ENCODE results near the gene STMP1.
A peak's percentile ranks its signal among the peaks of the same experiment; 100 is the strongest.
"Not testable (repeated sequence)": the region's sequence is repeated elsewhere in the genome, so short reads cannot be mapped to it uniquely, and the experiment has no call there.

Gene STMP1

DNA sequence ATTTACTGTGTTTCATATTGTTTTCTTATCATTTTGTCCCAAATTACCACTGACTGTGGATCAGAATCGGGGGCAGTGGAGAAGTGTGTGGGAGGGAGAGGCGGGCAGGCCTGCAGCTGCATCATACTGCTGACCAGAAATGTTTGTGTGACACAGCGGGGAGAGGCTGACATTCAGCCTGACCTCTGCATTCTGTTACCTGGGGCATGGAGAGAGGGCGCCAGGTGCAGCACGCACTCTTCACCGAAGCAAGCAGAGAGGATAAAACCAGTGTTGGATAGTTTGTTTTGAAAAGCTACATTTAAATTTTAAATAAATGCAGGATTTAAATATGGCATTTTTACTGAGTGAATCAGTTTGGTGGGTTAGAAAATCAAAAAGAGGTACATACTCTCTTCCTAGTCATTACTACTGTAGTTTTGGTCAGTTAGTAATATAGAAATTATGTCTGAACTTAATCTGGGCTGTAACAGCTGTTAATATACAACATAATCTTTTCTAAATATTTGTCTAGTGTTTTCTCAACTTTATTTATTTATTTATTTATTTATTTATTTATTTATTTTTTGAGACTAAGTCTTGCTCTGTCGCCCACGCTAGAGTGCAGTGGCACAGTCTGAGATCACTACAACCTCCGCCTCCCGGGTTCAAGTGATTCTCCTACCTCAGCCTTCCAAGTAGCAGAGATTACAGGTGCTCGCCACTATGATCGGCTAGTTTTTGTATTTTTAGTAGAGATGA lies 8.8 kb upstream of the STMP1 start:
- H3K4me1 Mint-ChIP-seq (ENCODE audit: low read depth): no peaks in the 10 kb centered on the region
- no peaks in the 10 kb centered on the region for H3K9me3 Mint-ChIP-seq
- no peak overlapping the region for H3K27ac Mint-ChIP-seq
- peaks cover 29% of the 10 kb centered on the region for H3K36me3 Mint-ChIP-seq (ENCODE audit: low read depth)
- H3K27me3 Mint-ChIP-seq: no peaks in the 10 kb centered on the region
- no peak overlapping the region for H3K4me3 Mint-ChIP-seq
- no peak for DNase-seq

DNA sequence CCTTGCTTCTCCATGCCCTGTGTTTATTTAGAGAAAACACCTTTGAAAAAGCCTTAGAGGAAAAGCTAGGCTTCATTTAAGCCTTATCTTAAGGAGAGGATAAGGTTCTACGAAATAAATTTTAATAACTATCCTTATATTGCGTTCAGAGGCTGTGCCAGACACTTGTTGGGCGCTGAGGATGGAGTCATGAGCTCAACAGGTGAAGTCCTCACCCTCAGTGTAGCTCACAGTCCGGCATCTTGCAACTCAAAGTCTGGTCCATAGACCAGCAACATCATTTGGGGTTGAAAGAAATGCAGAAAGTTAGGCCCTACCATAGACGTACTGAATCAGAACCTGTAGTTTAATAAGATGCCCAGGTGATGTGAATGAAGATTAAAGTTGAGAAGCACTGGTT lies 3.8 kb upstream of the STMP1 start:
- H3K4me1 Mint-ChIP-seq (ENCODE audit: low read depth): peaks cover 13% of the 10 kb centered on the region
- peaks cover 7% of the 10 kb centered on the region for H3K36me3 Mint-ChIP-seq (ENCODE audit: low read depth)
- H3K27ac Mint-ChIP-seq: no peak overlapping the region
- no peak for DNase-seq
- no peaks in the 10 kb centered on the region for H3K27me3 Mint-ChIP-seq
- H3K9me3 Mint-ChIP-seq: no peaks in the 10 kb centered on the region
- no peak overlapping the region for H3K4me3 Mint-ChIP-seq

DNA sequence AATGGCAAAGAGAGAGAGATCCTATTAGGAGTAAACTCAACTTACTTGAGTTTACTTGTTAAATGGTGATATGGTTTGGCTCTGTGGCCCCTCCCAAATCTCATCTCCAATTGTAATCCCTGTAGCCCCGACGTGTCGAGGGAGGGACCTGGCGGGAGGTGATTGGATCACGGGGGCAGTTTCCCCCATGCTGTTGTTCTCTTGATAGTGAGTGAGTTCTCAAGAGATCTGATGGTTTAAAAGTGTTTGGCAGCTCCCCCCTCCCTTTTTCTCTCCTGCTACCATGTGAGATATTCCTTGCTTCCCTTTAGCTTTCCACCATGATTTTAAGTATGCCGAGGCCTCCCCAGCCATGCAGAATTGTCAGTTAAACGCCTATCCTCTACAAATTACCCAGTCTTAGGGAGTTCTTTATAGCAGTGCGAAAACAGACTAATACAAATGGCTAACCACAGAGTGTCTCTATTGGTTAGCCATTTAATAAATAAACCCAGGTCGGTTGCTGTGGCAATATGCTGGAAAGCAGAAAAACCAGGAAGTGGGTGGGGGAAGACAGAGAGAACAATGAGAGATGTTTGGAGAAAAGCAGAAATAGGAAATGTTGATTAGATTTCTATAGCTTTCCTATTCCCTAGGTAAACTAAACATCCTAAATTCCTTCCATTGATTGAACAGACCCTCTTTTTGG lies 3.0 kb upstream of the STMP1 start:
- no peak overlapping the region for H3K27ac Mint-ChIP-seq
- no peaks in the 10 kb centered on the region for H3K9me3 Mint-ChIP-seq
- H3K27me3 Mint-ChIP-seq: no peaks in the 10 kb centered on the region
- peaks cover 12% of the 10 kb centered on the region for H3K36me3 Mint-ChIP-seq (ENCODE audit: low read depth)
- H3K4me3 Mint-ChIP-seq: no peak overlapping the region
- DNase-seq: no peak
- H3K4me1 Mint-ChIP-seq (ENCODE audit: low read depth): peaks cover 20% of the 10 kb centered on the region

DNA sequence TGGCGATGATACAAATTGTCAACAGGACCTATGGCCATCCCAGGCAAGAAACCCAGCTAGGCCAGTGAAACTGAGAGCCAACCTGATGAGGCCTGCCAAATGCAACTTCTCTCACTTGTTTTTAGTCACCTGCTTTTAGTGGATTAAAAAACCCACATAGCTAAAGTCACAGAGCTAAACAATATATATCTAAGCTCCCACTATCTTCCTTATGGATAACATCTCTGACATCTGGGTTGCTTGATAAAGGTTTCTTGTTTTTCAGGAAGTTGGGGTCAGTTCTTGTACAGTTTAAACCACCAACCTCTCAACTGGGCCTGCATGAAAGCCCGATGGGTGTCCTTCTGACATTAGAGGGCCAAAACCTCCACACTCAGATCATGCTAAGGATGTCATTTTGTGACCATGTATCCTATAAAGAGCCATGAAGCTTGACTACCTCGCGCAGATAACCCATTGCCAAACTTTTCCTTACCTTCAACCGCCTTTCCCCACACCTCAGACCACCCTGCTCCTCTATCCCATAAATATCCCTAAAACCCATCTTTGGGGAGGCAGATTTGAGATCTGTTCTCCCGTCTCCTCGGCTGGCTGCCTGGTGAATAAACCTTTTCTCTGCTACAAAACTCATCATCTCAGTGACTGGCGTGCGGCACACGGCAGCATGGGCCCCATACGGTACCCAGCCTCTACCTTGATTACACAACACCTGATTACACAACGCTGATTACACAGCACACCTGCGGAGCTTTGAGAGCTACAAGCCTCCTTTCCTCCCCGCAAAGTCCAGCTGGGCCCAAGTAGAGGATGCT lies 797 bp upstream of the STMP1 start:
- peak overlapping the region; percentile 99 for H3K27ac Mint-ChIP-seq

DNA sequence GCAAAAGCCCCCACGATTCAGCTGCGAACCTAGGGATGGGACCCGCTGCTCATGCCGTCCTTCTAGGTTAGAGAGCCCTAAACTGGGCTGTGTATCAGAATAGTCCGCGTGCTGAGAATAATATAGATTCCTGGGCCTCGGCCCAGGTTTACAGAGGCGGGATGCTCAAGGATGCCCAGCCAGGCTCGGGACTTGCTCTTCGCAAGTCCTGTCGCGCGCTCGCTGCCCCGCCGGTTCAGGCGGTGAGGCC lies 266 bp upstream of the STMP1 start:
- Mint-ChIP-seq H3K4me3 (peak overlapping the region; percentile 98), H3K4me1 (ENCODE audit: low read depth) (peaks cover 44% of the 10 kb centered on the region), H3K27ac (peak overlapping the region; percentile 99), H3K36me3 (ENCODE audit: low read depth) (peaks cover 23% of the 10 kb centered on the region), H3K27me3 (no peaks in the 10 kb centered on the region), H3K9me3 (no peaks in the 10 kb centered on the region)
- DNase-seq: no peak

More for the DNA sequence above, 797 bp upstream of the STMP1 start:
- H3K9me3 Mint-ChIP-seq: no peaks in the 10 kb centered on the region
- no peak for DNase-seq
- peak overlapping the region; percentile 98 for H3K4me3 Mint-ChIP-seq
- peaks cover 40% of the 10 kb centered on the region for H3K4me1 Mint-ChIP-seq (ENCODE audit: low read depth)
- H3K36me3 Mint-ChIP-seq (ENCODE audit: low read depth): peaks cover 19% of the 10 kb centered on the region
- no peaks in the 10 kb centered on the region for H3K27me3 Mint-ChIP-seq

DNA sequence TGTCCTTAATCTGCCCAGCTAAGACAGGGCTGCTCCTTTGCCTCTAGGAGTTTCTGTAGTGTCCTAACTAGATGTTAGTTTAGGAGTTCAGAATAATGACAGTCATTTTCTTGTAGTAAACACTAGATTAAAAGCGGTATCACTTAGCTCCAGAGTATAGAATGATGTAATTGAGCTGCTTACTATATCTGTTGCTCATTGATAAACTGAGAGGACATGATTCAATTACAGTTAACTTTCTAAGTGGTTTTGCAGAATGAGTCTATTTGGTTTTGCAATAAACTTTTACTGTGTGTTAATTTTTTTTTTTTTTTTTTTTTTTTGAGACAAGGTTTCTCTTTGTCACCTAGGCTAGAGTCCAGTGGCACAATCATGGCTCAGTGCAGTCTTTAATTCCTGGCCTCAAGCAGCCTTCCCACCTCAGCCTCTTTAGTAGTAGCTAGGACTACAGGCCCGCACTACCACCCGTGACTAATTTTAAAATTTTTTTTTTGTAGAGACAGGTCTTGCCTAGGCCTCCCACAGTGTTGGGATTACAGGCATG lies 1.8 kb downstream of the STMP1 start:
- Mint-ChIP-seq H3K27me3 (no peaks in the 10 kb centered on the region), H3K4me1 (ENCODE audit: low read depth) (peaks cover 58% of the 10 kb centered on the region), H3K9me3 (peaks cover 3% of the 10 kb centered on the region), H3K27ac (peak overlapping the region; percentile 99), H3K4me3 (peak overlapping the region; percentile 98), H3K36me3 (ENCODE audit: low read depth) (peaks cover 40% of the 10 kb centered on the region)
- DNase-seq: no peak

DNA sequence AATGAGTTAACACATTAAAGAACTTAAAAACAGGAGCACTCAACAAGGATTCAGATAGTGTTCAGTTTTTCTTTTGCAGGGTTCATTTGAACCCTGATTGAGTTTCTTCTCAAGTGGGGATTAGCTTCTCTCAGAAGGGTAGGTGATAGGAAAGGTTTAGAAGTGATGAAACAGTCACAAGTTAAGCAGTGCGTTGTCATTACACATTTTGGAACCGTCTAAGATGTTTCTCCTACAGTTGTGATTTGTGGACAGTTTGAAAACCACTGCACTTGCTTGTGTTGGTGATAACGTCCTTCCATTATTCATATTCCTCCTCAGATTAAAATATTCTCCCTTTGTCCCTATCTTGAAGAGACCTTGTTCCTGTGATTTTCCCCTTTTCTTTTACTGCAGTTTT lies 2.7 kb downstream of the STMP1 start:
- Mint-ChIP-seq H3K4me3 (peak overlapping the region; percentile 48), H3K9me3 (peaks cover 3% of the 10 kb centered on the region), H3K36me3 (ENCODE audit: low read depth) (peaks cover 44% of the 10 kb centered on the region), H3K27me3 (no peaks in the 10 kb centered on the region), H3K27ac (peak overlapping the region; percentile 33), H3K4me1 (ENCODE audit: low read depth) (peaks cover 65% of the 10 kb centered on the region)
- no peak for DNase-seq

DNA sequence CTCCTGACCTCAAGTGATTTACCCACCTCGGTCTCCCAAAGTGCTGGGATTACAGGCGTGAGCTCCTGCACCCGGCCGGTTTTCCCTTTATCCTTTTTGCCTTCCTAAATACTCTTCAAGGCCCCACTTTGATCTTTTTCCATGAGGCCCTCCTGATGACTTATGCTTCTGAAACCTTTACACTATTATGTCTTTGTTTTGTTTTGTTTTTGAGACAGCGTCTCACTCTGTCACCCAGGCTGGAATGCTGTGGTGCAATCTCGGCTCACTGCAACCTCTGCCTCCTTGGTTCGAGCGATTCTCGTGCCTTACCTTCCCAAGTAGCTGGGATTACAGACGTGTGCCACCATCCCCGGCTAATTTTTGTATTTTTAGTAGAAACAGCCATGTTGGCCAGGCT lies 3.8 kb downstream of the STMP1 start:
- H3K4me1 Mint-ChIP-seq (ENCODE audit: low read depth): peaks cover 72% of the 10 kb centered on the region
- H3K4me3 Mint-ChIP-seq: no peak overlapping the region
- DNase-seq: no peak
- H3K27me3 Mint-ChIP-seq: no peaks in the 10 kb centered on the region
- H3K9me3 Mint-ChIP-seq: peaks cover 3% of the 10 kb centered on the region
- peaks cover 44% of the 10 kb centered on the region for H3K36me3 Mint-ChIP-seq (ENCODE audit: low read depth)
- H3K27ac Mint-ChIP-seq: no peak overlapping the region

DNA sequence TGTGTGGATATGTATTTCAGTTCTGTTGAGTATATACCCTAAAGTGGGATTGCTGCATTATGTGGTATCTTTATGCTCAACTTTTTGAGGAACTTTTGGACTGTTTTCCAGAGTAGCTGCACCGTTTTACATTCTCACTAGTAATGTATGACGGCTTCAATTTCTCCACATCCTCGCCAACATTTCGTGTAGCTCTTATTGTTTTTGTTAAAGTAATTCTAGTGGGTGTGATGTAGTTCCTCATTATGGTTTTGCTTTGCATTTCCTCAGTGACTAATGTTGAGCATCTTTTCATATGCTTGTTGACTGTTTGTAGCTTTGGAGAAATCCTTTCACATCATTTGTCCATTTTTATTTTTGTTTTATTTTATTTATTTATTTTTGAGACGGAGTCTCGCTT lies 4.5 kb downstream of the STMP1 start:
- Mint-ChIP-seq H3K27ac (no peak overlapping the region), H3K4me3 (no peak overlapping the region), H3K27me3 (no peaks in the 10 kb centered on the region), H3K4me1 (ENCODE audit: low read depth) (peaks cover 71% of the 10 kb centered on the region), H3K36me3 (ENCODE audit: low read depth) (peaks cover 44% of the 10 kb centered on the region), H3K9me3 (peaks cover 3% of the 10 kb centered on the region)
- DNase-seq: no peak

DNA sequence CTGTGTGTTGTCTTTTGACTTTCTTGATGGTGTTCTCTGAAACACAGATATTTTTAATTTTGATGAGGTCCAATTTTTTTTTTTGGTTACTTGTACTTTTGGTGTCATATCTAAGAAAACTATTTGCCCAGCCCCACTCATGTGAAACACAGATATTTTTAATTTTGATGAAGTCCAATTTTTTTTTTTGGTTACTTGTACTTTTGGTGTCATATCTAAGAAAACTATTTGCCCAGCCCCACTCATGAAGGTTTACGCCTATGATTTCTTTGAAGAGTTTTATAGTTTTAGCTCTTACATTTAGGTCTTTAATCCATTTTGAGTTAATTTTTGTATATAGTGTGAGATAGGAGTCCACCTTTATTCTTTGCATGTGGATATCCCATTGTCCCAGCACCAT lies 5.3 kb downstream of the STMP1 start:
- peaks cover 40% of the 10 kb centered on the region for H3K36me3 Mint-ChIP-seq (ENCODE audit: low read depth)
- not testable (repeated sequence) for H3K27ac Mint-ChIP-seq, DNase-seq, H3K4me3 Mint-ChIP-seq, H3K27me3 Mint-ChIP-seq, H3K9me3 Mint-ChIP-seq
- H3K4me1 Mint-ChIP-seq (ENCODE audit: low read depth): peaks cover 71% of the 10 kb centered on the region

DNA sequence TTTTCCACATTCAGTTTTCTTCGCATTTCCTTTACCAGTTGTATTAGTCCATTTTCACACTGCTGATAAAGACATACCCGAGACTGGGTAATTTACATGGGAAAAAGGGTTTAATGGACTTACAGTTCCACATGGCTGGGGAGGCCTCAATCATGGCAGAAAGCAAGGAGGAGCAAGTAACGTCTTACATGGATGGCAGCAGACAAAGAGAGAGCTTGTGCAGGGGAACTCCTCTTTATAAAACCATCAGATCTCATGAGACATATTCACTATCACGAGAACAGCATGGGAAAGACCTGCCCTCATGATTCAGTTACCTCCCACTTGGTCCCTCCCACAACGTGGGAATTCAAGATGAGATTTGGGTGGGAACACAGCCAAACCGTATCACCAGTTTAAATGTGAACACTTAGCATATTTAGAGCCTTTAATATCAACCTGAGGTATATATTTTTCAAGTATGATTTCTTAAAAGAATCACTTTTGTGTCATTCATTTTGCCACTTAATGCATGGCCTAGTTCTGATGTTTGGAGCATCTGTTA lies 6.6 kb downstream of the STMP1 start:
- not testable (repeated sequence) for H3K27me3 Mint-ChIP-seq, DNase-seq, H3K4me3 Mint-ChIP-seq, H3K9me3 Mint-ChIP-seq, H3K27ac Mint-ChIP-seq
- peaks cover 67% of the 10 kb centered on the region for H3K4me1 Mint-ChIP-seq (ENCODE audit: low read depth)
- peaks cover 46% of the 10 kb centered on the region for H3K36me3 Mint-ChIP-seq (ENCODE audit: low read depth)

DNA sequence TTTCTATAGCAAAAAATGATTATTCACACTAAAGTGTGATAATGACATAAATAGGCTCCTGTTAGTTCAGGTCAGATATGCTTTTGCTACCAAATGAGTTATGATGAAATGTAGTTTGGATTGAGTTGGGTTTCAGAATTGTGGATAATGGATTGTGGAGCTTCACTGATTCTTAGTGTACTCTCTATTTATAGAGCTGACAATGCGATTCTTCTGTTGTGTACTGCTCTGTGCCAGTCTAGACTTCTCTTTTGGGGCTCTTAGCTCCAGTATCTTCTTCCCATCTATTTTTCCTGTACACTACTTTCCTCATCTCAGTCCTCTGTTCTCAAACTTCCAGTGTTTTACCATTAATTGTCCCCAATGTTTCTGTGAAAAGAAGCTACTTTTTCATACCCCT lies 7.5 kb downstream of the STMP1 start:
- DNase-seq: no peak
- H3K9me3 Mint-ChIP-seq: peaks cover 3% of the 10 kb centered on the region
- H3K4me1 Mint-ChIP-seq (ENCODE audit: low read depth): peaks cover 59% of the 10 kb centered on the region
- no peak overlapping the region for H3K4me3 Mint-ChIP-seq
- peaks cover 51% of the 10 kb centered on the region for H3K36me3 Mint-ChIP-seq (ENCODE audit: low read depth)
- no peaks in the 10 kb centered on the region for H3K27me3 Mint-ChIP-seq
- no peak overlapping the region for H3K27ac Mint-ChIP-seq

DNA sequence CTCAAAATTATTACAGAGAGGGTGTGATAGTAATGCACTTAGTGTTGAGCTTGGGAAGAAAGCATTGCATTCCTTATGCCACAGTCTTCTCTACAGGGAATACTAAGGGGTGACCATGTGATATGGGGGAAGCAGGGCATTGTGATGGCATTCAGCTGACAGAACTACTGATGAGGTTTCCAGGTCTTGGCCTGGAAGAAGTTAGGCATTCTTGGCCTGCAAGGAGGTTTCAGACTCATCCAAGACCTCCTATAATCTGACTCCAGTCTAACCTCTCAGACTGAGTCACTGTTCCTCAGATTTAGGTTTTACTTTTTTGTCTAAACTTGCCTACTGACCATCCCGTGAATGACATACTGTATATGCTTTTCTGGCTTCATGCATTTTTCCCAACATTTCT lies 7.9 kb downstream of the STMP1 start:
- H3K27ac Mint-ChIP-seq: no peak overlapping the region
- peaks cover 55% of the 10 kb centered on the region for H3K4me1 Mint-ChIP-seq (ENCODE audit: low read depth)
- peaks cover 55% of the 10 kb centered on the region for H3K36me3 Mint-ChIP-seq (ENCODE audit: low read depth)
- no peaks in the 10 kb centered on the region for H3K27me3 Mint-ChIP-seq
- H3K4me3 Mint-ChIP-seq: no peak overlapping the region
- DNase-seq: no peak
- H3K9me3 Mint-ChIP-seq: peaks cover 3% of the 10 kb centered on the region

DNA sequence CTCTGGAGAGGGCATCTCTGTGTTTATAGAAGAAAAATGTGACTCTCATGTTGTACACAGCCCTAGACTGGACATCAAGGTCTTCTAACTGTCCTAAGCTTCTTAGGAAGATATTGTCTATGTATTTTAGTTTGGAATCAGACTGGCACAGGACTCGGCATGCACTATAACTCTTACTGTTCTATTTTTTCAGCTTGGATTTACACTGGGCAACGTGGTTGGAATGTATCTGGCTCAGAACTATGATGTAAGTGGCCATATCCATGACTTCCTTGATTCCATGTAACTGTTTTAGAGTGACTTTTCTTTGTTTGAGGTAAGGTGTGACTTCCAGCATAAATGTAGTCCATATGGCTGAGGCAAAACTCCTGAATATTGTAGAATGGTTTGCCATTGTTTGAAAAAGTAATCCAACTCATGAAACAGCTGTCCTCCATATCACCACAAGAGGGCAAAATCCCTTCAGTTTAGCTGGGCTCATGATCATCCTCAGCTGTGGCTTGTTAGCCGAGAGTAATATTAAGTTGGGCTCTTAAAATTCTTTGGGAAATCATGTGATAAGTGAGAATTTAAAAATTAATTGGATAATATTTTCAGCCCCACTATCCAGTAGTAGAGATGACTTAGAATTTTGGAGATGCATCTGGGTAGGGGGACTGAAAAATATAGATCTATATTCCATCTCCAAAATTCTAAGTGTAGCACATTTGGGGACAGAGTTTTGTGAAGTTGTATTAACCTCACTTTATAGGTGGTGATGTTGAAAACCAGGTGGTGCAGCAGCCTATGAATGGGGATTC lies 10.4 kb downstream of the STMP1 start:
- H3K27ac Mint-ChIP-seq: no peak overlapping the region
- DNase-seq: no peak
- peaks cover 3% of the 10 kb centered on the region for H3K9me3 Mint-ChIP-seq
- no peaks in the 10 kb centered on the region for H3K27me3 Mint-ChIP-seq
- peaks cover 65% of the 10 kb centered on the region for H3K36me3 Mint-ChIP-seq (ENCODE audit: low read depth)
- H3K4me1 Mint-ChIP-seq (ENCODE audit: low read depth): peaks cover 37% of the 10 kb centered on the region
- H3K4me3 Mint-ChIP-seq: no peak overlapping the region
